GOT3 (cell line): ENCODE results near the gene OR56A3.
"Not testable (repeated sequence)": the region's sequence is repeated elsewhere in the genome, so short reads cannot be mapped to it uniquely, and the experiment has no call there.

Experiments used
- DNase-seq: peaks from one replicate; lab custom pipeline; 2025; ENCODE audit warnings: mixed read lengths; lab: John Stamatoyannopoulos, UW

Gene OR56A3, protein sequence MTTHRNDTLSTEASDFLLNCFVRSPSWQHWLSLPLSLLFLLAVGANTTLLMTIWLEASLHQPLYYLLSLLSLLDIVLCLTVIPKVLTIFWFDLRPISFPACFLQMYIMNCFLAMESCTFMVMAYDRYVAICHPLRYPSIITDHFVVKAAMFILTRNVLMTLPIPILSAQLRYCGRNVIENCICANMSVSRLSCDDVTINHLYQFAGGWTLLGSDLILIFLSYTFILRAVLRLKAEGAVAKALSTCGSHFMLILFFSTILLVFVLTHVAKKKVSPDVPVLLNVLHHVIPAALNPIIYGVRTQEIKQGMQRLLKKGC

DNA sequence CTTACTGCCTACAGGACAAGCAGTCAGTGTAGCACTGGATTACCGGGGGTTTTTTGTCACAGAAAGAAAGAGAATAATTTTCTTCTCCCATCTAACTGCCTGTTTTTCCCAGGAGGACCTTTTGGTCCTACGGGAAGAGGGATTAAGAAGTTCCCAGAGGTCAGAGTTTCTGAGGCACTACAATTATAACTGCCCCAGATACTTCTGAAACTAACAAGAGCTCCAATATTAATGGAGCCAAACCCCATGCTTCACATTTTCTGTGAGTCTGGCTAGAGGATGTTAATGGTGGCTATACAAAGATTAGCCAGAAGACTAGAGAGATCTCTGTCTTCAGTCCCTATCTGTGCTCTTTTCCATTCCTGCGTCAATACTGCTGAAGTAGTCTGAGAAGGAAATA lies at the start of gene OR56A3:
Gene OR56A3 (plus strand): TSS at position 301 of the 400 bp plus-strand sequence. CDS start 5,096 bp downstream, outside the sequence.
- no peak for DNase-seq

DNA sequence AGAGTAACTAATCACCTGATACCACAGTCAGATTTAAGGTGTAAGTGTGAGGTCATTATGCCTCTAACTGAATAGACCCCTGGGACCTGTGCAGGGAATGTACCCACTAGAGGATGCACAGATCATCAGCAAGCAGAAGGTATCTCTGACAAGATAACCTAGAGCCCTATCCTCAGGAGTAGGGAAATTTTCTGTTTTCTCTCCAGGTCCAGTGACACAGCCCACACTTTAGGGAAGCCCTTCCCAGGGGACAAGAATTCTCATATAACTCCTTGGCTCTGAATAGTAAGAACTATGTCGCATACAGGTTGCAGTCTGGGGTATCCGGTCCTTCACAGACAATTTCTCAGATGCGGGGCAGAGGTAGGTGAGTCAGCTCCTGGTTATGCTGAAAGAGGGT lies 49.1 kb upstream of the OR56A3 start, which contains the start of gene OR52E5:
Gene OR52E5 (plus strand): TSS at position 301 of the 400 bp plus-strand sequence. CDS start 7,569 bp downstream, outside the sequence.
- DNase-seq: no peak

DNA sequence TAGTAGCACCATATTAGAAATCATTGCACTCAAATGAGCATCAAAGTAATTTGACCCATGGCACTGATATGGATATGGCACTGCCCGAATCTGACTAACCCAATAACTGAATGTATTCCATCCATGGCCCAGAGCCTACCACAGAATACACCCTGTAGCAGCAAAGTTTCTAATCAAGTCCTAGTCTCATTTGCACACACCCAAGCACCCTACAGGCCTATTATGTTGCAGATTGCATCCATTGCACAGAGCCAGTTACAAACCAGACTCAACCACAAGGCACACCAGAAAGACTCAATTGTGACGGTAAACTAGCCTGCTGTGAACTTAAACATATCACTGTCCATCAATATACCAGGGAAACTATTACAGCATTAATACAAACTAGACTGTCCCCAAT lies 42.5 kb upstream of the OR56A3 start:
- DNase-seq: no peak

GRCh38 chr11:5910540-5910939 lies 31.5 kb upstream of the OR56A3 start:
- DNase-seq: no peak

- DNase-seq: no peak
Observed at GRCh38 chr11:5922749-5923426, 19.2 kb upstream of the OR56A3 start.

DNA sequence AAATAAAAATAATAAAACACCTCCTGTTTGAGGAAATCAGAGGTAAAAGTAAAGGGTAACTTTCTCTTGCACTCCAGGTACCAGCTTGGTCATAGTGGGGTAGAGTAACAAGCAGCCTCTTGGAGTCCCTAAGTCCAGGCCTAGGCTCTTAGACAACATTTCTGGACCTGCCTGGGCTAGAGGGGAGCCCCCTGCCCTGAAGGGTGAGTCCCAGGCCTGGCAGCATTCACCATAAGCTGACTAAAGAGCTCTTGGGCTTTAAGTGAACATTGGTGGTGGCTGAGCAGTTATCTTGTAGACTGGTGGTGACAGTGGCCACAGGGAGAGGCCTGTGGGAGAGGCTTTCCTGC lies 18.6 kb upstream of the OR56A3 start:
- no peak for DNase-seq

GRCh38 chr11:5923794-5924193 lies 18.3 kb upstream of the OR56A3 start:
- no peak for DNase-seq

DNA sequence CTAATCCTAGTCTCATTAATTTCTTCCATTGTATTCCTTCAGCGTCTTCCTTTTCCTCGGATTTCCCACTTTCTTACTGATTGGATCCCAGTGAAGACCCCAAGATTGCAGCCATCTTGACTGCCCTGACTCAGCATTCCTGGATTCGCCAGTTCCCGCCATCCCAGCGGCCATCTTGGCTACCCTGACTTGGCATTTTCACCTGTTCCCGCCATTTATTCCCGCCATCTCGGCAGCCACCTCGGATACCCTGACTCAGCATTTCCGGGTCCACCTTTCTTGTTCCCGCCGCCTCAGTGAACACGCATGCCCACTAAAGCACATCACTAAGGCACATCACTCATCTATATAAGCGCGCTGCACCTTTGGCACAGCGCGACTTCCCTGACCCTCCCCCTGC lies 13.8 kb upstream of the OR56A3 start:
- DNase-seq: no peak

GRCh38 chr11:5928811-5929210 lies 13.2 kb upstream of the OR56A3 start:
- DNase-seq: no peak

GRCh38 chr11:5929571-5930368 lies 12.3 kb upstream of the OR56A3 start:
- DNase-seq: no peak

DNA sequence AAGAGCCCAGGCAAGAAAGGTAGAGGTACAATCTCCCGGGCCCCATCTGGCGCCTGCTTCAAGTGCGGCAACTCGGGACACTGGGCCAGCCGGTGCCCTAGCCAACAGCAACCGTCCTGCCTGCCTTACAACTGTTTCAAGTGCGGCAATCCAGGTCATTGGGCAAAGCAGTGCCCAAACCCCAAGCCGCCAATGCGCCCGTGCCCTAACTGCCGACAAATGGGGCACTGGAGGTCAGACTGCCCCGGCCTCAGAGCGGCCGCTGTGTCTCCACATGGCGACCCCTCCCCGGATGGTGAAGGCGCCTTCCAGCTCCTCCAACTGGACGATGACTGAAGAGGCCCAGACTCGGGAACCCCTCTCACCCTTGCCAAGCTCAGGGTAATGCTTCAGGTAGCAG lies 11.4 kb upstream of the OR56A3 start:
- no peak for DNase-seq

DNA sequence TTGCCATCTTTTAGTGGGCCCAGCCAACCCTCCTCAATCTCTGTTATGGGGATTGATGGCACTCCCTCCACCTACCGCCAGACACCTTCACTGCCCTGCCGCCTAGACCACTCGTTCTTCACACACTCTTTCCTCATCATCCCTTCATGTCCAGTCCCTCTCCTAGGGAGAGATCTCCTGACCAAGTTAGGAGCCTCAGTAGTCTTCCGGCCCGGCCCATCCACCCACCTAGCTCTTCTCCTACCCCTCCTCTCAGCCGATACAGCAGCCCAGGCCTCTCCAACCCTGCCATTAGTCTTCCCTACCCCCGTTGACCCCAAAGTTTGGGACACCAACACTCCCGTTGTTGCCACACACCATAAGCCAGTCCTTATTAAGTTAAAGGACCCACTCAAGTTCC lies 11.0 kb upstream of the OR56A3 start:
- no peak for DNase-seq

- no peak for DNase-seq
Observed at GRCh38 chr11:5932671-5933070, 9.4 kb upstream of the OR56A3 start.

DNA sequence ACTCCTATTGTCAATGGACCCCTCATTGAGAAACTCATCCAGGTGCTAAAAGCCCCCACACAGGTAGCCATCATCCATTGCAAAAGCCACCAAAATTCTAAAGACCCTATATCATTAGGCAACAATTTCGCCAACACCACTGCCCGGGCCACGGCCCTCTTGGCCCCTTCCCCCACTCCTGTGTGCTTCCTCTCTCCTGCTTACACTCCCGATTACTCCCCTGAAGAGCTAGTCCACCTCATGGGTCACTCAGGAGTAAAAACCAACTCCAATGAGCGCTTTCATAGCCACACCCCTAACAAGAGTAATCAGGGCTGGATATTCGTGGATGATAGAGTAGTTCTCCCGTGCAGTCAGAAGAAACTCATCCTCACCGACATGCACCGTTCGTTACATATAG lies 8.9 kb upstream of the OR56A3 start:
- no peak for DNase-seq

DNA sequence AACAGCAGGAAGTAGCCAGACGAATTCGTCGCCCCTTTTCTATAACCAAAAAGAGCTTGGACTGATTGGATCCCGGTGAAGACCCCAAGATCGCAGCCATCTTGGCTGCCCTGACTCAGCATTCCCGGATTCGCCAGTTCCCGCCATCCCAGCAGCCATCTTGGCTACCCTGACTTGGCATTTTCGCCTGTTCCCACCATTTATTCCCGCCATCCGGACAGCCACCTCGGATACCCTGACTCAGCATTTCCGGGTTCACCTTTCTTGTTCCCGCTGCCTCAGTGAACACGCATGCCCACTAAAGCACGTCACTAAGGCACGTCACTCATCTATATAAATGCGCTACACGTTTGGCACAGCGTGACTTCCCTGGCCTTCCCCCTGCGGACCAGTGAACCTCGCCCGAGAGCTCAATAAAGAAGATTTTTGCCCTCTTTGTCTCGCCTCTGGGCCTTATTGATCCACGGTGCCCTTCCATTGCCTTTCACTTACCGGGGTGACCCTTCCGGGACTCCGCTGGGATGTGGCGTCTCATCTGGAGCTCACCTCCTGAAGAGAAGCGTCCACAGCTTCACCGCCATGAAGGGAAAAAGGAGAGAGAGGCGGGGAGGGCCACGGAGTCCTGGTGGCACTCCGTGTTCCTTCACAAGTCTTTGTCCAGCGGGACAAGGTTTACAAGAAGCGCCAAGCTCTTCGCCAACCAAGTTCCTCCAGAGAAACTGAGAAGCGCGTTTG lies 4.0 kb upstream of the OR56A3 start:
- no peak for DNase-seq

GRCh38 chr11:5938603-5938965 lies 3.5 kb upstream of the OR56A3 start:
- DNase-seq: no peak

GRCh38 chr11:5940748-5941147 lies 1.3 kb upstream of the OR56A3 start:
- no peak for DNase-seq

DNA sequence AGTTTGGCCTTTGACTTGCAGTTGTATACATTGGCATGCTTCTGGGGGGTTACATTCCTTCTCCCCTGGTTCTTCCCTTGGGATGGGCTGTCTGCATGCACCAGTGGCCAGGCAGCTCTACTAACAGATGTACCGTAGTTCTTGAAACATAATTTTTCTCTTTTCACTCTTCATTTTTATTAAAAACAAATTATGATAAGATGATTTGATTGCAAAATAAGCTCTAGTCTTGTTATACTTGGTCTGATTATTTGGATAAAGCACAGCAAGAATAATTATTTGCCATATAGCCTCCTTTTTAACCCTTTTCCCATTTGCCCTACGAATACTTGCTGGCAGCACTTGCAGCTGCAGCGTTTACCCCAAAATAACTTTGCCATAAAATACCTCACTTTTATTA lies 13.5 kb downstream of the OR56A3 start:
- no peak for DNase-seq

- not testable (repeated sequence) for DNase-seq
Observed at GRCh38 chr11:5960704-5961320, 18.8 kb downstream of the OR56A3 start.

GRCh38 chr11:5966958-5967357 lies 24.9 kb downstream of the OR56A3 start:
- DNase-seq: no peak

DNA sequence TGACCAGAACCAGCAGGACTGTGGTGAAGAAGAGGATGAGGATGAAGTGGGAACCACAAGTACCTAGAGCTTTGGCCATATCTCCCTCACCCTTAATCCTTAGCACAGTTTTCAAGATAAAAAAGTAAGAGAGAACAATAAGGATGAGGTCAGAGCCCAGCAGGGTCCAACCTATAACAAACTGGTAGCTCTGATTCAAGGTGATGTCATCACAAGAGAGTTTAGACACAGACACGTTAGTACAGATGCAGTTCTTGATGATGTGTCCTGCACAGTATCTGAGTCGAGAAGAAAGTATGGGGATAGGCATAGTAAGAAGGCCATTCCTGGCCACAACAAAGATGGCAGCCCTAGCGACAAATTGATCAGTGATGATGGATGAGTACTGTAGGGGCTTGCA lies 25.7 kb downstream of the OR56A3 start:
- no peak for DNase-seq

DNA sequence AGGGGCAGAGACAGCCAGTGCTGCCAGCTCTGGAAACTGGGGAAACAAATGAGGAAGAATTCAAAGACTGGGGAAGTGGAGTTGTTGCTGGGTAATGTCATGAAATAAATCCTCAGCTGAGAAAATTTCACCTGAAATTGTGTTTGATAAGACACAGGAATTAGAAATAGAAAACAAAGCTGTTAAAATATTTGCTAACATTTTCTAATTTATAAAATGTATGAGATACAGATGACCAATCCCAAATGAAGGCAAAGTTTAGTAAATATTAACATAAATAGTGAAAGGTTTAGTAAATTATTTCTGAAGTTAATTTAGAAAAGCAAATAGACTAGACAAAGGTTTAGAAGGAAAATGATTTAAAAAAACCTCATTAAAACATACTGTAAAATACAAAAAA lies 26.3 kb downstream of the OR56A3 start, which contains the start of gene OR56A5:
Gene OR56A5 (minus strand): TSS at position 101 of the 400 bp plus-strand sequence. CDS start 0 bp downstream, at position 101.
- DNase-seq: no peak
